Renal cortex interstitium (tissue), 11 donors: ENCODE results near the gene SMARCAL1. TPM values are rescaled to one million over a fixed set of nuclear protein-coding genes. Genes with fewer than 3 reads are reported as not detected.

Source experiments
- DNase-seq, 11 donors: peaks; one replicate each; pipeline ENCODE4 v3.0.0-alpha.2; 2013; ENCODE audit warnings: low read depth in 9 of 11, low spot score in 4 of 11; ENCODE audit errors: extremely low read depth in 1 of 11
- polyA plus RNA-seq, 3 donors: library from polyadenylated mRNA; unstranded; fragments of 120-200 nt; gene quantifications; one replicate each; pipeline ENCODE4 v1.2.1, GENCODE V29; 2013; ENCODE audit not compliant: insufficient read length in 3 of 3

Gene SMARCAL1
- polyA plus RNA-seq, 3 donors: 26.9 to 31.6 (median 29.4) TPM

GRCh38 chr2:216491793-216492596 lies 79.7 kb downstream of the SMARCAL1 start:
- peak in 7 of 11 donors; percentile 17 to 43 (median 20) for DNase-seq

- DNase-seq: peak in 6 of 11 donors; percentile 15 to 39 (median 20)
These were observed 80.5 kb downstream of the SMARCAL1 start for GRCh38 chr2:216492597-216493333.

- no peak for DNase-seq
These were observed 81.0 kb downstream of the SMARCAL1 start for GRCh38 chr2:216493334-216493685.

- DNase-seq: no peak
These were observed 83.4 kb downstream of the SMARCAL1 start for GRCh38 chr2:216495656-216496055.

GRCh38 chr2:216497382-216498069 lies 85.2 kb downstream of the SMARCAL1 start:
- no peak for DNase-seq

- DNase-seq: peak in 5 of 11 donors; percentile 15 to 32 (median 19)
These were observed 85.7 kb downstream of the SMARCAL1 start for GRCh38 chr2:216498070-216498378.

GRCh38 chr2:216498379-216499352 lies 86.4 kb downstream of the SMARCAL1 start, which contains the start of gene RPL37A:
RPL37A (plus strand) TSS chr2:216498844; CDS start chr2:216498875, 31 bp downstream.
- peak; percentile 91 to 99 (median 95) for DNase-seq

- DNase-seq: no peak
These were observed 87.4 kb downstream of the SMARCAL1 start for GRCh38 chr2:216499641-216500218.

GRCh38 chr2:216500572-216500971 lies 88.3 kb downstream of the SMARCAL1 start:
- no peak for DNase-seq

- no peak for DNase-seq
These were observed 89.6 kb downstream of the SMARCAL1 start for GRCh38 chr2:216501854-216502253.

- no peak for DNase-seq
These were observed 90.3 kb downstream of the SMARCAL1 start for GRCh38 chr2:216502381-216503158.

GRCh38 chr2:216503159-216503629 lies 90.9 kb downstream of the SMARCAL1 start:
- DNase-seq: no peak

- DNase-seq: no peak
These were observed 91.6 kb downstream of the SMARCAL1 start for GRCh38 chr2:216503697-216504375.

GRCh38 chr2:216504376-216504762 lies 92.1 kb downstream of the SMARCAL1 start:
- no peak for DNase-seq

- no peak for DNase-seq
These were observed 93.1 kb downstream of the SMARCAL1 start for GRCh38 chr2:216505133-216506106.
